Panc1 (cell line): ENCODE data around the gene AGPAT4. TPM values are rescaled to one million over a fixed set of nuclear protein-coding genes. Genes with fewer than 3 reads are reported as not detected.

Source experiments
- ATAC-seq: fragments of 200-7000 bp; cut with Tn5 transposase; 2 replicates; pipeline ENCODE4 v1.9.1; 2020; ENCODE audit warnings: mild to moderate bottlenecking, moderate library complexity
- BruUV-seq: library from RNA; stranded (reverse); fragments of 400-500 nt; replicated peaks from 2 replicates; lab custom pipeline; 2021; lab: Mats Ljungman, UMichigan
- CTCF ChIA-PET: fragments of 300-600 bp; sonication (Branson Sonifier 250); formaldehyde crosslinking; loops from one replicate; lab custom pipeline; 2022; ENCODE audit warnings: antibody characterized with exemption; lab: Charles Lee
- POLR2A ChIA-PET: fragments of 300-600 bp; sonication (Branson Sonifier 250); formaldehyde crosslinking; loops from one replicate; lab custom pipeline; 2022; ENCODE audit warnings: antibody characterized with exemption; lab: Charles Lee
- DNase-seq: peaks from one replicate; pipeline ENCODE4 v3.0.0-alpha.2; 2010; ENCODE audit warnings: low read depth, low spot score
- H3K27ac ChIP-seq: 2 replicates; pipeline ENCODE4 v1.5.1; 2011; ENCODE audit warnings: mild to moderate bottlenecking, low read length, inconsistent platforms
- H3K27me3 ChIP-seq: fragments of 200-500 bp; sonication (Bioruptor generic); 2 replicates; pipeline ENCODE4 v1.6.0; 2014; ENCODE audit warnings: low read length, inconsistent platforms; ENCODE audit not compliant: control insufficient read depth, insufficient read depth
- H3K36me3 ChIP-seq: fragments of 200-500 bp; sonication (Bioruptor generic); 2 replicates; pipeline ENCODE4 v1.5.1; 2014; ENCODE audit warnings: inconsistent platforms, mild to moderate bottlenecking, low read length, moderate library complexity; ENCODE audit not compliant: control insufficient read depth, insufficient read depth
- H3K4me1 ChIP-seq: 2 replicates; pipeline ENCODE4 v1.5.1; 2011; ENCODE audit warnings: inconsistent platforms, mild to moderate bottlenecking, low read length, moderate library complexity; ENCODE audit not compliant: control insufficient read depth, insufficient read depth
- H3K4me3 ChIP-seq, 2 experiments: 2 replicates each; pipeline ENCODE4 v1.5.1; 2011 to 2012; ENCODE audit warnings: low read depth in 2 of 2, low read length in 2 of 2, mild to moderate bottlenecking in 2 of 2, inconsistent platforms in 1 of 2, moderate library complexity in 1 of 2
- H3K9me3 ChIP-seq: fragments of 200-500 bp; sonication (Bioruptor generic); 2 replicates; pipeline ENCODE4 v1.5.1; 2014; ENCODE audit warnings: low read depth, mild to moderate bottlenecking, inconsistent platforms, low read length, moderate library complexity; ENCODE audit not compliant: control insufficient read depth, insufficient read depth
- POLR2AphosphoS5 ChIP-seq: IDR thresholded peaks from 2 replicates; pipeline ENCODE4 v1.6.1; 2012; ENCODE audit warnings: mild to moderate bottlenecking, low read depth, low read length, moderate library complexity
- SIN3A ChIP-seq: IDR thresholded peaks from 2 replicates; pipeline ENCODE4 v1.6.1; 2012; ENCODE audit warnings: low read depth, mild to moderate bottlenecking, low read length, moderate library complexity, borderline replicate concordance; ENCODE audit not compliant: insufficient read depth
- TCF7L2 ChIP-seq: IDR thresholded peaks from 2 replicates; pipeline ENCODE4 v1.6.1; 2011; ENCODE audit warnings: mild to moderate bottlenecking, low read depth, low read length, inconsistent platforms
- in situ Hi-C: cut with HindIII; loops from 2 replicates; pipeline ENCODE4 v1.10.0; 2016; ENCODE audit warnings: low sequenced_read_pairs, low pct_unique_long_range_greater_than_20kb
- intact Hi-C: fragments of 100-400 bp; cut with micrococcal nuclease; formaldehyde crosslinking; loops from one replicate; pipeline ENCODE4 v1.10.0; 2022; ENCODE audit not compliant: unreplicated experiment
- total RNA-seq: library from RNA; stranded (reverse); gene quantifications from one replicate; pipeline ENCODE4 v1.2.1, GENCODE V29; 2021; ENCODE audit not compliant: unreplicated experiment
- TF ChIP-seq, protein P1 (sequence below), 2 experiments: IDR thresholded peaks; 2 replicates each; pipeline ENCODE4 v1.6.1; 2011 to 2012; ENCODE audit warnings: low read depth in 2 of 2, control low read depth in 1 of 2, low read length in 1 of 2, mild to moderate bottlenecking in 1 of 2, moderate library complexity in 1 of 2; ENCODE audit not compliant: insufficient read depth in 1 of 2
- TF ChIP-seq, protein P2 (sequence below): fragments of 450-650 bp; IDR thresholded peaks from 2 replicates; pipeline ENCODE4 v1.5.1; 2017; ENCODE audit warnings: mild to moderate bottlenecking

Gene AGPAT4
- total RNA-seq, 1 experiment from 2014 or later: 12.9 TPM

DNA sequence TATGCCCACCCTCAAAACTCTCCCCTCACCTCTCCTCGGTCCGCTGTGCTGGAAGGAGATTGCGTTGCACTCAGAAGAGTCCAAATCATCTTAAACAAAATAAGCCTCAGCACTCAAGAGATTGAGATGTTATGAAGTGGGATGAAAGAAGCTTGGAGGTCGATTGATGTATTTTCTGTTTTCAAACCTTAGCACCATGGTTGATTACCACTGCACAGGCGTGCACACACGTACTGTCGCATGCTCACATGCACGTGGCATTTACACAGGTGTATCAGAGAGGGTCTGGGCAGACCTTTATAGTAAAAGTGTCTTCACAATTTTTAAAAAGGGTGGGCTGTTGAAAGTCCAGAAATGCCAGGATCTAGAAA, 612 bp upstream of the AGPAT4 start:
- Histone ChIP-seq H3K4me3 (peak overlapping the region; percentile 55 to 89), H3K4me1 (peaks cover 24% of the 10 kb centered on the region), H3K27me3 (no peaks in the 10 kb centered on the region), H3K9me3 (no peaks in the 10 kb centered on the region), H3K27ac (peak overlapping the region; percentile 92), H3K36me3 (peaks cover 4% of the 10 kb centered on the region; the same call in 1 of the 2 replicates)
- in situ Hi-C loops (no loop called here), intact Hi-C loops (loop anchor here (5.0 kb wide), 1 partner anchor 98 kb away; no protein-coding TSS in a partner anchor)
- ATAC-seq: peak; percentile 20
- no peak for DNase-seq
- ChIA-PET POLR2A (interaction anchor here (0.6 to 1.0 kb wide), 6 partner anchors 13 to 552 kb away, joined by 3 to 5 read pairs (median 4); no protein-coding TSS in a partner anchor), CTCF (interaction anchor here (0.6 kb wide), 2 partner anchors 14 to 50 kb away, joined by 3 to 4 read pairs; no protein-coding TSS in a partner anchor)
- BruUV-seq: no TSS peak
- TF ChIP-seq, protein P1, sequence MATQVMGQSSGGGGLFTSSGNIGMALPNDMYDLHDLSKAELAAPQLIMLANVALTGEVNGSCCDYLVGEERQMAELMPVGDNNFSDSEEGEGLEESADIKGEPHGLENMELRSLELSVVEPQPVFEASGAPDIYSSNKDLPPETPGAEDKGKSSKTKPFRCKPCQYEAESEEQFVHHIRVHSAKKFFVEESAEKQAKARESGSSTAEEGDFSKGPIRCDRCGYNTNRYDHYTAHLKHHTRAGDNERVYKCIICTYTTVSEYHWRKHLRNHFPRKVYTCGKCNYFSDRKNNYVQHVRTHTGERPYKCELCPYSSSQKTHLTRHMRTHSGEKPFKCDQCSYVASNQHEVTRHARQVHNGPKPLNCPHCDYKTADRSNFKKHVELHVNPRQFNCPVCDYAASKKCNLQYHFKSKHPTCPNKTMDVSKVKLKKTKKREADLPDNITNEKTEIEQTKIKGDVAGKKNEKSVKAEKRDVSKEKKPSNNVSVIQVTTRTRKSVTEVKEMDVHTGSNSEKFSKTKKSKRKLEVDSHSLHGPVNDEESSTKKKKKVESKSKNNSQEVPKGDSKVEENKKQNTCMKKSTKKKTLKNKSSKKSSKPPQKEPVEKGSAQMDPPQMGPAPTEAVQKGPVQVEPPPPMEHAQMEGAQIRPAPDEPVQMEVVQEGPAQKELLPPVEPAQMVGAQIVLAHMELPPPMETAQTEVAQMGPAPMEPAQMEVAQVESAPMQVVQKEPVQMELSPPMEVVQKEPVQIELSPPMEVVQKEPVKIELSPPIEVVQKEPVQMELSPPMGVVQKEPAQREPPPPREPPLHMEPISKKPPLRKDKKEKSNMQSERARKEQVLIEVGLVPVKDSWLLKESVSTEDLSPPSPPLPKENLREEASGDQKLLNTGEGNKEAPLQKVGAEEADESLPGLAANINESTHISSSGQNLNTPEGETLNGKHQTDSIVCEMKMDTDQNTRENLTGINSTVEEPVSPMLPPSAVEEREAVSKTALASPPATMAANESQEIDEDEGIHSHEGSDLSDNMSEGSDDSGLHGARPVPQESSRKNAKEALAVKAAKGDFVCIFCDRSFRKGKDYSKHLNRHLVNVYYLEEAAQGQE (IDR thresholded peaks at IDR 0.05; ENCODE audit: insufficient read depth in 1 of 2, low read depth in 2 of 2, low read length in 1 of 2): no peak
- TF ChIP-seq TCF7L2 (no peak), SIN3A (no peak), POLR2AphosphoS5 (no peak)
- TF ChIP-seq, protein P2, sequence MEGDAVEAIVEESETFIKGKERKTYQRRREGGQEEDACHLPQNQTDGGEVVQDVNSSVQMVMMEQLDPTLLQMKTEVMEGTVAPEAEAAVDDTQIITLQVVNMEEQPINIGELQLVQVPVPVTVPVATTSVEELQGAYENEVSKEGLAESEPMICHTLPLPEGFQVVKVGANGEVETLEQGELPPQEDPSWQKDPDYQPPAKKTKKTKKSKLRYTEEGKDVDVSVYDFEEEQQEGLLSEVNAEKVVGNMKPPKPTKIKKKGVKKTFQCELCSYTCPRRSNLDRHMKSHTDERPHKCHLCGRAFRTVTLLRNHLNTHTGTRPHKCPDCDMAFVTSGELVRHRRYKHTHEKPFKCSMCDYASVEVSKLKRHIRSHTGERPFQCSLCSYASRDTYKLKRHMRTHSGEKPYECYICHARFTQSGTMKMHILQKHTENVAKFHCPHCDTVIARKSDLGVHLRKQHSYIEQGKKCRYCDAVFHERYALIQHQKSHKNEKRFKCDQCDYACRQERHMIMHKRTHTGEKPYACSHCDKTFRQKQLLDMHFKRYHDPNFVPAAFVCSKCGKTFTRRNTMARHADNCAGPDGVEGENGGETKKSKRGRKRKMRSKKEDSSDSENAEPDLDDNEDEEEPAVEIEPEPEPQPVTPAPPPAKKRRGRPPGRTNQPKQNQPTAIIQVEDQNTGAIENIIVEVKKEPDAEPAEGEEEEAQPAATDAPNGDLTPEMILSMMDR: no peak

DNA sequence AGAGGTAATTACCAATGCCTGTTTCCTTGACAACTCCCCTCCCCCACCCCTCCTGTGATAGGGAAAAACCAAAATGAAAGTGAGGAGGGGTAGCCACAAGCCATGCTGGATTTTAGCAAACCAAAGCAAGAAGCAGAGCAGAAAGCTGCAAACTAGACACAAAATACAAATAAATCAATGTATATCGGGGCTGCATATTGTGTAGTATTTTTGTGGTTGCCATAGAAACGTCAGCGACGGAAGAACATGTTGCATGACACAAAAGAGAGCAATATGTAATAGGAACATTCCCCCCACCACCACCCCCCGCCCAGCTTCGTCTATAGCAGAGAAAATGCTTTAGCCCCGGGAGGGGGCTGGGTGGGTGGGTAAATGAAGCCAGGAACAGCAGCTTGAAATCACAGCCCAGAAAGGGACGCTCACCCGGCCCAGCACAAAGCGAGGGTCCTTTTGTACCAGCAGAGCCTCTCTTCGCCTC, 548 bp downstream of the AGPAT4 start:
- no TSS peak for BruUV-seq
- ATAC-seq: no peak; the same call in 1 of the 2 replicates
- no peak for DNase-seq
- in situ Hi-C loops: no loop called here
- ChIA-PET CTCF (interaction anchor here (1.0 kb wide), 1 partner anchor 17 kb away, joined by 3 read pairs; no protein-coding TSS in a partner anchor), POLR2A (interaction anchor here (0.6 to 1.0 kb wide), 9 partner anchors 10 to 1796 kb away, joined by 3 to 9 read pairs (median 5); no protein-coding TSS in a partner anchor)
- Histone ChIP-seq H3K27me3 (no peaks in the 10 kb centered on the region), H3K4me3 (peak overlapping the region; percentile 55 to 89), H3K27ac (peak overlapping the region; percentile 76), H3K4me1 (peaks cover 24% of the 10 kb centered on the region), H3K36me3 (peaks cover 4% of the 10 kb centered on the region; the same call in 1 of the 2 replicates), H3K9me3 (no peaks in the 10 kb centered on the region)
- intact Hi-C loops: loop anchor here (5.0 kb wide), 1 partner anchor 99 kb away; no protein-coding TSS in a partner anchor
- TF ChIP-seq POLR2AphosphoS5: no peak
- no peak for TF ChIP-seq SIN3A
- TF ChIP-seq, protein P1 (IDR thresholded peaks at IDR 0.05; ENCODE audit: insufficient read depth in 1 of 2, low read depth in 2 of 2, low read length in 1 of 2): no peak
- TF ChIP-seq, protein P2: no peak
- no peak for TF ChIP-seq TCF7L2
